ENCODE measurements around the gene HAUS5. TPM values are rescaled to one million over a fixed set of nuclear protein-coding genes. Genes with fewer than 3 reads are reported as not detected.

Gene HAUS5
- total RNA-seq, 2 experiments from 2014 or later: 58.1 to 61.5 TPM

- Histone ChIP-seq H2AFZ (ENCODE audit: low read length) (no peak within 1 kb of the TSS), H3K4me1 (ENCODE audit: insufficient read depth, low read length, poor library complexity, severe bottlenecking) (no peaks in the 10 kb centered on the region), H4K20me1 (ENCODE audit: insufficient read depth, low read length) (no peaks in the 10 kb centered on the region), H3K79me2 (ENCODE audit: insufficient read depth, low read depth, low read length) (no peaks in the 10 kb centered on the region), H3K4me3 (ENCODE audit: low read depth, low read length, poor library complexity, severe bottlenecking) (no peak within 1 kb of the TSS), H3K9me3 (ENCODE audit: low read length) (no peaks in the 10 kb centered on the region), H3K9me2 (ENCODE audit: insufficient read depth, low read length) (no peaks in the 10 kb centered on the region), H3K36me3 (ENCODE audit: insufficient read depth, low read length) (peaks cover 19% of the 10 kb centered on the region), H3K27ac (ENCODE audit: low read depth, low read length, poor library complexity, severe bottlenecking) (no peak within 1 kb of the TSS), H3K4me2 (ENCODE audit: low read length) (no peak within 1 kb of the TSS)
- intact Hi-C loops (cut with micrococcal nuclease; ENCODE audit: unreplicated experiment): no loop called here
- TF ChIP-seq EZH2phosphoT487 (IDR thresholded peaks at IDR 0.05; ENCODE audit: borderline replicate concordance, low read depth, low read length) (no peak), CTCF (conservative IDR thresholded peaks at IDR 0.05; ENCODE audit: low read length) (no peak)
- no peak for DNase-seq (ENCODE audit: low spot score)
- ChIA-PET POLR2A (no interaction called here), CTCF (ENCODE audit: unreplicated experiment) (no interaction called here)
- BruUV-seq (replicated peaks): no TSS peak
These were observed 53.8 kb downstream of the HAUS5 start, which contains the start of gene UPK1A for GRCh38 chr19:35666251-35666913. Gene UPK1A, plus strand, starts transcription at chr19:35666517. Its CDS starts 296 bp downstream, at chr19:35666813.

GRCh38 chr19:35669566-35669965, 57.0 kb downstream of the HAUS5 start:
- DNase-seq (ENCODE audit: low spot score): no peak
- Histone ChIP-seq H3K79me2 (ENCODE audit: insufficient read depth, low read depth, low read length) (no peaks in the 10 kb centered on the region), H3K9me2 (ENCODE audit: insufficient read depth, low read length) (no peaks in the 10 kb centered on the region), H4K20me1 (ENCODE audit: insufficient read depth, low read length) (no peaks in the 10 kb centered on the region), H3K4me1 (ENCODE audit: insufficient read depth, low read length, poor library complexity, severe bottlenecking) (no peaks in the 10 kb centered on the region), H3K27ac (ENCODE audit: low read depth, low read length, poor library complexity, severe bottlenecking) (no peak overlapping the region), H3K36me3 (ENCODE audit: insufficient read depth, low read length) (no peaks in the 10 kb centered on the region), H3K4me2 (ENCODE audit: low read length) (no peak overlapping the region), H3K9me3 (ENCODE audit: low read length) (no peaks in the 10 kb centered on the region), H2AFZ (ENCODE audit: low read length) (no peak overlapping the region), H3K4me3 (ENCODE audit: low read depth, low read length, poor library complexity, severe bottlenecking) (no peak overlapping the region)
- no peak for TF ChIP-seq CTCF (conservative IDR thresholded peaks at IDR 0.05; ENCODE audit: low read length)
- TF ChIP-seq EZH2phosphoT487 (IDR thresholded peaks at IDR 0.05; ENCODE audit: borderline replicate concordance, low read depth, low read length): no peak
- ChIA-PET CTCF (ENCODE audit: unreplicated experiment) (no interaction called here), POLR2A (no interaction called here)
- intact Hi-C loops (cut with micrococcal nuclease; ENCODE audit: unreplicated experiment): no loop called here
- BruUV-seq (replicated peaks): no TSS peak

- Histone ChIP-seq H3K27ac (ENCODE audit: low read depth, low read length, poor library complexity, severe bottlenecking) (no peak overlapping the region), H3K4me2 (ENCODE audit: low read length) (no peak overlapping the region), H3K9me3 (ENCODE audit: low read length) (no peaks in the 10 kb centered on the region), H3K36me3 (ENCODE audit: insufficient read depth, low read length) (no peaks in the 10 kb centered on the region), H4K20me1 (ENCODE audit: insufficient read depth, low read length) (no peaks in the 10 kb centered on the region), H3K4me1 (ENCODE audit: insufficient read depth, low read length, poor library complexity, severe bottlenecking) (no peaks in the 10 kb centered on the region), H3K79me2 (ENCODE audit: insufficient read depth, low read depth, low read length) (no peaks in the 10 kb centered on the region), H2AFZ (ENCODE audit: low read length) (no peak overlapping the region), H3K9me2 (ENCODE audit: insufficient read depth, low read length) (no peaks in the 10 kb centered on the region), H3K4me3 (ENCODE audit: low read depth, low read length, poor library complexity, severe bottlenecking) (no peak overlapping the region)
- intact Hi-C loops (cut with micrococcal nuclease; ENCODE audit: unreplicated experiment): no loop called here
- BruUV-seq (replicated peaks): no TSS peak
- ChIA-PET POLR2A (no interaction called here), CTCF (ENCODE audit: unreplicated experiment) (no interaction called here)
- DNase-seq (ENCODE audit: low spot score): no peak
- TF ChIP-seq EZH2phosphoT487 (IDR thresholded peaks at IDR 0.05; ENCODE audit: borderline replicate concordance, low read depth, low read length): no peak
- TF ChIP-seq CTCF (conservative IDR thresholded peaks at IDR 0.05; ENCODE audit: low read length): no peak
These were observed 57.4 kb downstream of the HAUS5 start for GRCh38 chr19:35669974-35670373.
